Body of pancreas (tissue), 4 donors: ENCODE results near the gene CEACAM19.

Source experiments
- CTCF ChIP-seq, 7 experiments: fragments of 450-650 bp in 4 of 7; fragments of 200-600 bp in 3 of 7; sonication (generic) in 3 of 7; IDR thresholded peaks; one replicate each; pipeline ENCODE4 v1.5.1; 2016 to 2019; ENCODE audit warnings: antibody characterized with exemption in 7 of 7
- POLR2A ChIP-seq, 3 donors: fragments of 450-650 bp; IDR thresholded peaks; one replicate each; pipeline ENCODE4 v1.6.1; 2016; ENCODE audit warnings: antibody characterized with exemption in 3 of 3, mild to moderate bottlenecking in 2 of 3

GRCh38 chr19:44648631-44649251 lies 22.5 kb upstream of the CEACAM19 start:
- no peak for TF ChIP-seq CTCF (IDR thresholded peaks at IDR 0.05)
- no peak for TF ChIP-seq POLR2A (IDR thresholded peaks at IDR 0.05)
